ENCODE measurements around the gene MLPH.
"Not testable (repeated sequence)": the region's sequence is repeated elsewhere in the genome, so short reads cannot be mapped to it uniquely, and the experiment has no call there.

Gene MLPH

GRCh38 chr2:237592425-237592980 is 105.5 kb downstream of the MLPH start:
- Histone ChIP-seq H3K27ac (no peak overlapping the region), H3K4me3 (no peak overlapping the region)

GRCh38 chr2:237593036-237593435 is 106.0 kb downstream of the MLPH start:
- H3K27ac ChIP-seq = no peak overlapping the region
- no peak overlapping the region for H3K4me3 ChIP-seq

GRCh38 chr2:237593596-237594320 is 106.7 kb downstream of the MLPH start:
- Histone ChIP-seq H3K27ac (no peak overlapping the region), H3K4me3 (no peak overlapping the region)

GRCh38 chr2:237594514-237594871 is 107.4 kb downstream of the MLPH start:
- no peak overlapping the region for H3K27ac ChIP-seq
- H3K4me3 ChIP-seq = no peak overlapping the region

- H3K27ac ChIP-seq, H3K4me3 ChIP-seq: not testable (repeated sequence)
Measured at GRCh38 chr2:237595829-237596519, 108.9 kb downstream of the MLPH start.

- H3K4me3 ChIP-seq = no peak overlapping the region
- H3K27ac ChIP-seq = no peak overlapping the region
Measured at GRCh38 chr2:237596520-237597195, 109.6 kb downstream of the MLPH start.

GRCh38 chr2:237597196-237598145 is 110.4 kb downstream of the MLPH start:
- H3K27ac ChIP-seq = no peak overlapping the region

GRCh38 chr2:237598468-237599208 is 111.6 kb downstream of the MLPH start:
- H3K27ac ChIP-seq = no peak overlapping the region
- H3K4me3 ChIP-seq = no peak overlapping the region

More at GRCh38 chr2:237597196-237598145, 110.4 kb downstream of the MLPH start:
- H3K4me3 ChIP-seq = no peak overlapping the region

GRCh38 chr2:237599465-237600110 is 112.5 kb downstream of the MLPH start:
- Histone ChIP-seq H3K4me3 (no peak overlapping the region), H3K27ac (peak overlapping the region in 11 of 21 experiments; percentile 5 to 81 (median 37))

GRCh38 chr2:237600205-237600846 is 113.3 kb downstream of the MLPH start:
- no peak overlapping the region for H3K4me3 ChIP-seq
- peak overlapping the region in 12 of 21 experiments; percentile 5 to 81 (median 40) for H3K27ac ChIP-seq

GRCh38 chr2:237601453-237602116 is 114.5 kb downstream of the MLPH start:
- no peak overlapping the region for H3K4me3 ChIP-seq

GRCh38 chr2:237602409-237602808 is 115.4 kb downstream of the MLPH start:
- Histone ChIP-seq H3K4me3 (no peak overlapping the region), H3K27ac (no peak overlapping the region)

More at GRCh38 chr2:237601453-237602116, 114.5 kb downstream of the MLPH start:
- H3K27ac ChIP-seq = no peak overlapping the region

- H3K4me3 ChIP-seq = no peak overlapping the region
- H3K27ac ChIP-seq = peak overlapping the region in 8 of 21 experiments; percentile 37 to 66 (median 59)
Measured at GRCh38 chr2:237603049-237603717, 116.1 kb downstream of the MLPH start.

GRCh38 chr2:237603718-237604362 is 116.8 kb downstream of the MLPH start:
- no peak overlapping the region for H3K4me3 ChIP-seq
- peak overlapping the region in 14 of 21 experiments; percentile 8 to 66 (median 54) for H3K27ac ChIP-seq

GRCh38 chr2:237604391-237604790 is 117.3 kb downstream of the MLPH start:
- H3K4me3 ChIP-seq = no peak overlapping the region
- H3K27ac ChIP-seq = peak overlapping the region in 11 of 21 experiments; percentile 30 to 62 (median 52)
